GM19238 (cell line): ENCODE data around the gene DSCAML1.

ENCODE experiments used
- DNase-seq: peaks from one replicate; pipeline ENCODE4 v3.0.0; 2011; ENCODE audit warnings: low spot score; ENCODE audit not compliant: insufficient read length

The DSCAML1 gene

GRCh38 chr11:117498791-117499190, 298.2 kb downstream of the DSCAML1 start:
- DNase-seq: no peak

DNA sequence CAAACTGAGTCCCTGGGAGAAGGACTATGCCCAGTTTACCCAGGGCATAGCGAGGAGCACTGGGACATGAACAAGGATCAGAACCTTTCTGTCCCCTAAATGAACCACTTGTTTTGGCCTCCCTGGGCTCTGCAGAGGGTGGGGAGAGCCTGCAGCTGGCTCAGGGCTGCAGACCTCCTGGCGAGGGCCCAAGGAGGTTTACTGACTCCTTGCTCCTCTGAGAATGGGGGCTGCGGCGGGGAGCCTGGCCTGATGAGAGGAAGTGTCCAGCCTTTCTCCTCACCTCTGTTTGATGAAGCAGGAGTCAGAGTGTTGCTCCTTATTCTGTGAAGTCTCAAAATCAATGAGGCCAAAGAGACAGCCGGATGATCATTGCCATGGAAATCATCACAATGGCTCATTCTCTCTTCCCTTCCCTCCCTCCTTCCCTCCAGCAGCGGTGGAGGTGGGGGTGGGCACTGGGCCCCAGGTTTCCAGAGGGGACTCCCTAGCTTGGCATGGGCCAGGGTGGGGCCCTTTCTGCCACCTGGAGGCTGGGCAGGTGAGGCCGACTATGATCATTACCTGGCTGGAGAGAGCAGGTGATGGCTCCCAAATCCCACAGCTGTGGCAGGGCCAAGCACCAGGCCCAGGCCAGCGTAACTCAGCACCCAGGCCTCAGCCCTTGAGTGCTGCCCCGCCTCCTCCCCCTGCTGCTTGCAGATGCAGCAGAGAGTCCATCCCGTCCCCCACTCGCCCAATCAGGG, 299.6 kb downstream of the DSCAML1 start:
- DNase-seq: no peak

GRCh38 chr11:117495357-117495756, 301.7 kb downstream of the DSCAML1 start:
- DNase-seq: no peak

- DNase-seq: no peak
Measured at GRCh38 chr11:117492578-117493251, 304.3 kb downstream of the DSCAML1 start.

- DNase-seq: no peak
Measured at GRCh38 chr11:117490911-117491310, 306.1 kb downstream of the DSCAML1 start.

GRCh38 chr11:117489999-117490679, 306.9 kb downstream of the DSCAML1 start:
- no peak for DNase-seq

- no peak for DNase-seq
Measured at GRCh38 chr11:117488996-117489952, 307.7 kb downstream of the DSCAML1 start.

- no peak for DNase-seq
Measured at GRCh38 chr11:117486059-117486458, 311.0 kb downstream of the DSCAML1 start.

- no peak for DNase-seq
Measured at GRCh38 chr11:117484156-117484555, 312.9 kb downstream of the DSCAML1 start.

DNA sequence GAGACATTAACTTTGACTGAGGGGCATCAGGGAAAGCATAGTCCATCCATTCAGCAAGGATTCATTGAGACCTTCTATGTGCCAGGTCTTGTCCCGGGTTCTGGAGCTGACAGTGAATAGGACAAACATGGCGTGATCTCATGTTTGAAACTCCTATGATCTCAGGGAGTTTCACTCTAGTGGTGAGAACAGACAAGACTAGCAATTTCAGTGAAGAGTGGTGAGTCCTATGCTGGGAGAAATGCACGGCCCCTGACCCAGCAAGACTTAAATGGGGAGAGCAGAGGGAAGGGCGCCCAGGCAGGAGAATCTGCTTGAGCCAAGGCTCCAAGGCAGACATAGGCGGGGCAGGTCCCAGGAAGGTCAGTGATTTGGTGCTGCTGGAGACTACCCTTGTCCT, 313.6 kb downstream of the DSCAML1 start:
- no peak for DNase-seq

GRCh38 chr11:117482881-117483280, 314.1 kb downstream of the DSCAML1 start:
- DNase-seq: no peak

- DNase-seq: no peak
Measured at GRCh38 chr11:117481885-117482284, 315.1 kb downstream of the DSCAML1 start.

GRCh38 chr11:117481036-117481435, 316.0 kb downstream of the DSCAML1 start:
- DNase-seq: no peak

DNA sequence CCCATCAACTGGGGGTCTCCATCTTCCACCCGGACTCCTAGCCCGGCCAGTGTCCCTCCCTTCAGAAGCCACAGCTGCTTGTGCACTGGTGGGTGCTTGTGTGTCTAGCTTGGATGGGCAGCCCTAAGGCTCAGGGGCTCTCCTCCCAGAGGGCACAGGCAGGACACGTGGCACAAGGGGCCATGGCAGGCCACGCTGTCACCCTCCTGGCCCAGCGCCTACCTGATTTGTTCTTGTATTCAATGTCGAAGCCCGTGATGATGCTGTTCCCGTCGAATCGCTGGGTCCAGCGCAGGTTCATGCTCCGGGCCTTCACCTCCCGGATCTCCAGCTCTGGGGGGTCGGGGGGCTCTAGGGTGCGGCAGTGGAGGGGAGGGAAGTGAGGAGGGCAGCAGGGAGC, 316.8 kb downstream of the DSCAML1 start:
- no peak for DNase-seq

GRCh38 chr11:117479372-117479771, 317.6 kb downstream of the DSCAML1 start:
- no peak for DNase-seq

DNA sequence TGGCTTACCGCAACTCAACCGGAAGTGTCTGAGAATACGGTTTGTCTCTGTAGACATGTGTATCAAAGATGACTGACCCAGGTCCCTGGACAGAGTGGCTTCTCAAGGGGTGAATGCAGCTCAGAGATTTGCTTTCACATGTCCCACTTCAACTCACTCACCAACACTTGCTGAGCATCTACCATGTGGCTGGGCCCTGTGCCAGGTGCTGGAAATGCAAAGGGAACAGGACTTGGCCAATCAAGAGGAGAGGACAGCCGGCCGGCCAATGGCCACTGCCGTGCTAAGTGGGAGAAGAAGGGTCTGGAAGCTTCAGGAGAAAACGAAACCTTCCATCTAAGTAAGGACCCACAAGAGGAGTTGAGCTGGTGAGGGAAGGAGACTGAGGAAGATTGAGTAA, 318.1 kb downstream of the DSCAML1 start:
- no peak for DNase-seq

- no peak for DNase-seq
Measured at GRCh38 chr11:117478126-117478860, 318.7 kb downstream of the DSCAML1 start.

- no peak for DNase-seq
Measured at GRCh38 chr11:117477721-117478120, 319.3 kb downstream of the DSCAML1 start.

DNA sequence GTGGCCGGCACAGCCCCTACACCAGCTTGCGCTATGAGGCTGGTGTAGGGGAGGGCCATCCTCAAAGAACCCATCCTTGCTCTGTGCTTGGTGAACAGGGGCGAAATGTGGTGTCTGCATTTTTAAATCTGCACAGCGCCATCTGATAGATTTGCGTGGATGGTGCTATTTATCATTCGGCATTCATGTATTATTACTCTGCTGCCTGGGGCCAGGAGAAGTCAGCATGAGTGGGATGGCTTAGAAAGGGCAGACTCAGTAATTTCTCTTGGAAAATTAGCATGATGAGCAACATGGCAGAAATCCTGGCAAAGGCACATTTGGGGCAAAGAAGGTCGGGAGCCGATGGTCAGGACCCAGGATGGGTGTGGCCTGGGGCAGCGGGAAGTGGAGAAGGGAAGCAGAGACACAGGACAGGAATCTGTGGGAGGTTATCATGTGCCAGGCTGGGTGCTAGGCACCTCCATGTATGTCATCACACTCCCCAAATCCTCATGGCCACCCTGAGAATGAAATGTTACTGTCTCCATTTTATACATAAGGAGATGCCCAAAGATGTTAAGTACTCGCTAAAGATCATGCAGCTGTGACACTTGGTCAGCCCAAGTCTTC, 320.4 kb downstream of the DSCAML1 start:
- DNase-seq: no peak
